ENCODE measurements around the gene SLC2A3.
"Not testable (repeated sequence)": the region's sequence is repeated elsewhere in the genome, so short reads cannot be mapped to it uniquely, and the experiment has no call there.

SLC2A3 gene

DNA sequence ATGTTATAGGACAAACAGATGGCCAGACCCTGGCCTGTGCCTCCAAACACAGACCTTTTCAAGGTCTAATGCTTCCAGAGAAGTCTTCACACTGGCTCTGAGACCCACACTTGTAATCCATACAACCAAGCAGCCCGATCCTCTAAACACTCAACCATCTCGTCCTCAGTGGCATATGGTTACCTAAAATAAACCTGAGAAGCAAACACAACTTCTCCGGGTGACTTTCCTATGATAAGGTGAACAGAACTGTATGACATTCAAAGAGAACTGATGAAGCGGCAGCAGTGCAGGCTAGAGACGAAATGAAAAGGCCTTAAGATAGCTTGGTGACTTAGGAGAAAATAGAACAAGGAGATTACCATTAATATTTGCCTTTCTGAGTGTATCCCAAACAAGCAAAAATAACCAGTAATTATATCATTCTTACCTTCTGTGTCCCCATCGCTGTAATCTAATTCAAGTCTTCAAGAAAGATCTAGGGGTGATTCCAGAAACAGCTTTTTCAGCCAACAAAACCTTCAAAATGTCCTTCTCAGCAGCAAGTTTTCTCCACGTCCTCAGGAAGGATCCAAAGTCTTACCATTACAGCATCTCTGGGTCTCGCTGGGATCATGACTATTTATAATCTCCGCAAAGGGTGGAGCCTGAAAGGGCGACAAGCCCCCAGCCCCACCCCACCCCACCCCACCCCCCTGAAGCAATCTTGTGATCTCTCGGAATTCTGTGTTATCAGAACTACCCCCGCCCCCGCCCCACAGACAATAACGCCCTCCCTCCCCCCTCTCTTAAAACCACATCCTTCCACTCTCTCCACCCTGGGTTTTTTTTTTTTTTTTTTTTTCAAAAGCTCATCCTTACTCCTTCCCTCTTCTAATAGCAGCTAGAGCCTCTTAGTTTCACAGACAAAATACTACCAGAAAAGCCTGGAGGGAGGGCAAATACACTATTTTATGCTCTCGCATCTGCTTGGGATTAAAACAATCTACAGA, at the start of gene SLC2A3:
Gene SLC2A3 (minus strand): TSS at position 598 of the 992 bp plus-strand sequence. CDS start 153 bp downstream, at position 445.
- DNase-seq (ENCODE audit: insufficient read length, low spot score) (peak; percentile 40), FAIRE-seq (peak; percentile 81)

DNA sequence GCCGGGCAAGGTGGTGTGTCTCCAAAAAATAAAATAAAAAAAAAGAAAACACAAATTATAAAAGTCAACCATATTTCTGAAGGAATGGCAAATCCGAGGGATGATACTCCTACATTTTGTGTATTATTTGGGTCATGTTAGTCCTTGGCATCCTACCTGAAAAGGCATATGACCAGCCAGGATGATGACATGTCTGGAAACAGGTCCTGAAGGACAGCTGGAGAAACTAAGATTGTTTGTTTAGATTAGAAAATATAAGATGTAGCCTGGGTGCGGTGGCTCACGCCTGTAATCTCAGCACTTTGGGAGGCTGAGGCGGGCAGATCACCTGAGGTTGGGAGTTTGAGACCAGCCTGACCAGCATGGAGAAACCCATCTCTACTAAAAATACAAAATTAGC, 48.9 kb upstream of the SLC2A3 start:
- DNase-seq (ENCODE audit: insufficient read length, low spot score) (no peak), FAIRE-seq (no peak)

DNA sequence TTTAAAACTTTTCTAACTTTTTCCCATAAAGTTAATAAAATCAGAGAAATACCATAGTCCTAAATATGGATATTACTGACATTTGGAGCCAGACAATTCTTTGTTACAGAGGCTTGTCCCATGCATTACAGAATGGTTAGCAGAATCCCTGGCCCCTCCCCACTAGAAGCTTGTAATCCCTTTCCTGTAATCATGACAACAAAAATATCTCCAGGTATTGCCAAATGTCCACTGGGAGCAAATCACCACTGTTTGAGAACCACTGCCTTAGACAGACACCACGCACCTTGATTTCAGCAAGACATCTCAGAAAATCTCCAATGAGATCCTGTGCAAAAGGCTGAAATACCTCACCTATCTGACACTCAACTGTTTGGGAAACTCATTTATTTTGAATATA, 47.5 kb upstream of the SLC2A3 start:
- DNase-seq (ENCODE audit: insufficient read length, low spot score); FAIRE-seq: not testable (repeated sequence)

DNA sequence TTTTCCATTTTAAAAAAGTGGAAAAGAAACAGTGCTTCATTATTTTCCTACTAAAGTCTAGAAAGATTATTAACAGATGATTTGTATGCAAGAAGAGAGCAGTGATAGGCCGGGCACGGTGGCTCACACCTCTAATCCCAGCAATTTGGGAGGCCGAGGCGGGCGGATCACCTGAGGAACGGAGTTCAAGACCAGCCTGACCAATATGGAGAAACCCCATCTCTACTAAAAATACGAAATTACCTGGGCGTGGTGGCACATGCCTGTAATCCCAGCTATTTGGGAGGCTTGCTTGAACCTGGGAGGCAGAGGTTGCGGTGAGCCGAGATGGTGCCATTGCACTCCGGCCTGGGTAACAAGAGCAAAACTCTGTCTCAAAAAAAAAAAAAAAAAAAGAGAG, 47.0 kb upstream of the SLC2A3 start:
- not testable (repeated sequence) for FAIRE-seq

DNA sequence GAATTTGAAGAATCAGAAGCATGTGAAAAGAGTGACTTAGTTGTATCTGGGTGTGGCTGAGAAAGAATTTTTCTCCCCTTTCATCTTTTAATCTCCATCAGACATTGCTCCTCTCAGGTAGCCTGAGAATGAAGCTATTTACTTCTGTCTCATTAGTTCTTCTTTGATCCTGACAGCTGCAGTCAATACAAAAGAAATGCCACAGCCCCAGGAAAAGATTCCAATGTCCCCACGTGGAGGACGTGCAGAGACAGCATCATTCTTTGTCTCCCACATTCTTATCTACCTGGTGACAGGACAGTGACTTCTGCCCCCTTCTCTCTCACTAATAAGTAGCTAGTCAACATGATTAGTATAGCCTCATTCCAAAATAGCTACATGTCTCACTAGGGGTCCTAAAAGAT, 46.3 kb upstream of the SLC2A3 start:
- DNase-seq (ENCODE audit: insufficient read length, low spot score); FAIRE-seq: not testable (repeated sequence)

More for the DNA sequence above, 47.0 kb upstream of the SLC2A3 start:
- DNase-seq (ENCODE audit: insufficient read length, low spot score): not testable (repeated sequence)

DNA sequence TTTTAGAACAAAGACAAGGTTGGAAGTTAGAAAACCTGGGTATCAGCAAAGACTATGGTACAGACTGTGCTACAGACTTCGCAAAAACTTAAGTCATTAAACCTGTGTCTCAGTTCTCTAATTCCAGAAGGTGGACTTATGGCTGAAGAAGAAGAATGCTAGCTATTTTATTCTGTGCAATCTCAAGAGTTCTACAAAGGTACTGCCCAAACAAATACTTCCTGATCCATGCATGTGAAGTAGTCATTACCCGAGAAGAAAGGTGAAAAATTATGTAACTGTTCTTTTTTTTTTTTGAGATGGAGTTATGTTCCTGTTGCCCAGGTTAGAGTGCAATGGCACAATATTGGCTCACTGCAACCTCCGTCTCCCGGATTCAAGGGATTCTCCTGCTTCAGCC, 45.5 kb upstream of the SLC2A3 start:
- DNase-seq (ENCODE audit: insufficient read length, low spot score): no peak
- no peak for FAIRE-seq

DNA sequence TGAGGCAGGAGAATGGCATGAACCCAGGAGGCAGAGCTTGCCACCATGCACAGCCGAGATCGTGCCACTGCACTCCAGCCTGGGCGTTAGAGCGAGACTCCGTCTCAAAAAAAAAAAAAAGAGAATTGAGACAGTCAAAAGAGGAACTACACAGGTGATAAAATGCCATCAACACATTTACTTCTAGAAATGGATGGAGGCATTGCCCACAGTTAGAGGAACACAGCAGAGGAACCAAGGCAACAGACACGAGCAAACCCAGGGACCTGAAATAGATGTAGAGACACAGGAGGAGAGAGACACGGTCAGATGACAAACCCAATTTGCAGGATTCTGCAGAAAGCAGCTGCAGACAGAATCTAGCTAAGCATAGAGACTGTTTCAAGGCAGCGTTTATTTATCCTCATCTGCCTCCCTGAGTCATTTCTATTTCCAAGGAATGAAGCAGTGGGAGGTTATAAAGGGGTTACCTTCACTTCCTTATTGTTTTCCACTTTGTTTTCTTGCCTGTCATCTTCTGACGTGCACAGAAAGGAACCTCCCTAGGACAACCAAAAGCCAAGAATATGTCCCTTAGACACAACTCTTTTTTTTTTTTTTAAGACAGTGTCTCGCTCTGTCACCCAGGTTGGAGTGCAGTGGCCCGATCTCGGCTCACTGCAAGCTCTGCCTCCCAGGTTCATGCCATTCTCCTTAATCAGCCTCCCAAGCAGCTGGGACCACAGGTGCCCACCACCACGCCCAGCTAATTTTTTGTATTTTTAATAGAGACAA, 41.6 kb upstream of the SLC2A3 start:
- peak; percentile 76 for FAIRE-seq
- not testable (repeated sequence) for DNase-seq (ENCODE audit: insufficient read length, low spot score)

DNA sequence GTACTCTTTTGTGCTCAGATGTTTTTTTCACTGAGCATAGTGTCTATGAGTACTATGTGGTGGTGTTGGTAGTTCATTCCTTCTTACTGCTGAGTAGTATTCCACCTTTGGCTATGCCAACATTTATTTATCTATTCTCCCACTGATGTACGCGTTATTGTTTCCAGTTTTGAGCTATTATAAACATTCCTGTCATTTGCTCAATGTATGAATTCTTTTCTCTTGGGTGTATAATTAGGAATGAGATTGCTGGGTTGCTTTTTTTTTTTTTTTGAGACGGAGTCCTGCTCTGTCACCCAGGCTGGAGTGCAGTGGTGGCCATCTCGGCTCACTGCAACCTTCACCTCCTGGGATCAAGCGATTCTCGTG, 37.5 kb upstream of the SLC2A3 start:
- no peak for DNase-seq (ENCODE audit: insufficient read length, low spot score)
- FAIRE-seq: no peak

DNA sequence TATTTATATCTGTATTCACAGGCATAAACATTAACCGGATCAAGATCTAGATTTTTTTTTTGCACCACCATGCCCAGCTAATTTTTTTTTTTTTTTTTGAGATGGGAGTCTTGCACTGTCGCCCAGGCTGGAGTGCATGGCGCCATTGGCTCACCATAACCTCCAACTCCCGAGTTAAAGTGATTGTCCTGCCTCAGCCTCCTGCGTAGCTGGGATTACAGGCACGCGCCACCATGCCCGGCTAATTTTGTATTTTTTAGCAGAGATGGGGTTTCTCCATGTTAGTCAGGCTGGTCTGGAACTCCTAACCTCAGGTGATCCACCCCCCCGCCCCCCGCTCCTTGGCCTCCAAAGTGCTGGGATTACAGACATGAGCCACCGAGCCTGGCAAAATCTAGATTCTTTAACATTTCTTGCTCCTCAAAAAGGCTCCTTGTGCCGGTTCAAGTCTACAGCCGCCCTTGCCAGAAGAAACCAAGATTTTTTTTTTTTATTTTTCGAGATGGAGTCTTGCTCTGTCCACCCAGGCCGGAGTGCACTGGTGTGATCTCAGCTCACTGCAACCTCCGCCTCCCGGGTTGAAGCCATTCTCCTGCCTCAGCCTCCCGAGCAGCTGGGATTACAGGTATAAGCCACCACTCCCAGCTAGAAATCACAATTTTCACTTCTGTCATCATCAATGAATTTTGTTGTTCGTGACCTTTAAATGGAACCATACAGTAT, 36.9 kb upstream of the SLC2A3 start:
- FAIRE-seq (no peak), DNase-seq (ENCODE audit: insufficient read length, low spot score) (no peak)

DNA sequence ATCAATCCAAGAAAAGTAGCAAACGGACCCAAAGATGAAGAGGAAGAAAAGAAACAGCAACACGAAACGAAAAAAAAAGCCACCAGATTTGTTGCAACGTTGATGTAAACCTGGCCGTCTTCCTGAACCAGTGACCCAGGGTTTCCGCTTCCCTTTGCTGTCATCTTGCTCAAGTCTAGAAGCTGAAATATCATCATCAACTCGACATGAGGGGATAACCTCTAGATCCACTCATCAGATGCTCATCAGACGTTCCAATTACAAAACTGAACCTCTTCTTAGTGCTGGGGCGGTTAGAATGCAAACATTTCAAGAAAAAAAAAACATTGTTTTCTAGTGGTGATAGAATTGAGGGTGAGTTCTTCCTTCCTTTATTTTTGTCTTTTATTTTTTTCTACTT, 36.3 kb upstream of the SLC2A3 start:
- FAIRE-seq: peak; percentile 98
- not testable (repeated sequence) for DNase-seq (ENCODE audit: insufficient read length, low spot score)

DNA sequence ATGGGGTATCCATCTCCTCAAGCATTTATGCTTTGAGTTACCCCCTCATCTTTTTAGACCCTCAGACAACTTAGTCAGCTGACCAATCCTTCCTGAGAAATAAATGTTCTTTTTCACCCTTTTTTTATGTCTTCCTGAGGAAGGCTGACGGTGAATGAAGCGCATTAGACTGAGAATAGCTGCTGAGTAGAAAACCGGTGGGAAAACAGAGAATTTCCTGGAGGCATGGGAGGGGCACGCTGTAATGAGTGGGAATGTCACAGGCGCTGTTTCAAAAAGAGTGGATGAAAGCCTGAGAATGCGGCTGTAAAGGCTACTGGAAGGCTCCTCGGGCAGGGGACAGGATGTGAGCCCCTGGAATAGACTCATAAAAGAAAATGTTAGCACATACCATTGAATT, 35.8 kb upstream of the SLC2A3 start:
- DNase-seq (ENCODE audit: insufficient read length, low spot score); FAIRE-seq: not testable (repeated sequence)

DNA sequence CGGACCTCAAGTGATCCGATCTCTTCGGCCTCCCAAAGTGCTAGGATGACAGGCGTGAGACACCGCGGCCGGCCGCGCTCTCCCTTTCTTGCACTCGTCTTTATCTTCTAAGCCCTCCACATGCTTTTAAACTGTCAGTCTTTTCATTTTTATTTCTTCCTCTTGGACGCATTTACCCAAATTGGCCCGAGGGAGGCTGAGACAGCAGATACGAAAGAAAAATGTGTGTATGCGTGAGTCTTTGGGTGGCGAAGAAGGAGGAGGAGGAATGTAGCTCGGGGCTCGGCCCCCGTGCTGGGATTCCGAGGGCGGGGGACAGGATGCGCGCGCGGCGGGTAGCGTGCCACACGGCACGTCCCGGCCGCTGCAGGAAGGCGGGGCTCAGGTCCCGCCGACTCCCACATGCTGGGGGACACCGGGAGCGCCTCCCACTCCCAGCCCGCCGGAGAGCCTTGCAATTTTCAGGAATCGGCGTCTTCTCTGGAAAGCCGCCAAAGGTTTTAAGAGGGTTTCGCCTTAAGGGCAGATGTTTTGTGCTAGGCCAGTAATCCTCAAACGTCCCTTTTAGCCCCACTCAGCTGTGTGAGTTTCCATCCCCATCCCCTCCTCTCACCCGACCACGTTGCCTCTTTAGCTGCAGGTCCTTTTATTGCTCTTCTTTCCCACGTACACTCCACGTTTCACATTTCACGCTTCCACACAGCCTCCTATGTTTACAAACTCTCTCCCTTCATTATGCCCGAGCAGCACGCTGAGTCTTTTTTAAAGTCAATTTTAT, 34.7 kb upstream of the SLC2A3 start:
- DNase-seq (ENCODE audit: insufficient read length, low spot score) (peak; percentile 44), FAIRE-seq (peak; percentile 88)

DNA sequence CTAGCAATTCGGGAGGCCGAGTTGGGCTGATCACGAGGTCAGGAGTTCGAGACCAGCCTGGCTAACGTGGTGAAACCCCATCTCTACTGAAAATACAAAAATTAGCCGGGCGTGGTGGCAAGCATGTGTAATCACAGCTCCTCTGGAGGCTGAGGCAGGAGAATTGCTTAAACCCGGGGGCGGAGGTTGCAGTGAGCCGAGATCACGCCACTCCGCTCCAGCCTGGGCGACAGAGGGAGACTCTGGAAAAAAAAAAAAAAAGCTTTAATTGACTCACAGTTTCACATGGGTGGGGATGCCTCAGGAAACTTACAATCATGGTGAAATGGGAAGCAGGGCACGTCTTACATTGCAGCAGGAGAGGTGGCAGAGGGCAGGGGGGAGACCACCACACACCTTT, 30.6 kb upstream of the SLC2A3 start:
- FAIRE-seq (no peak), DNase-seq (ENCODE audit: insufficient read length, low spot score) (no peak)

DNA sequence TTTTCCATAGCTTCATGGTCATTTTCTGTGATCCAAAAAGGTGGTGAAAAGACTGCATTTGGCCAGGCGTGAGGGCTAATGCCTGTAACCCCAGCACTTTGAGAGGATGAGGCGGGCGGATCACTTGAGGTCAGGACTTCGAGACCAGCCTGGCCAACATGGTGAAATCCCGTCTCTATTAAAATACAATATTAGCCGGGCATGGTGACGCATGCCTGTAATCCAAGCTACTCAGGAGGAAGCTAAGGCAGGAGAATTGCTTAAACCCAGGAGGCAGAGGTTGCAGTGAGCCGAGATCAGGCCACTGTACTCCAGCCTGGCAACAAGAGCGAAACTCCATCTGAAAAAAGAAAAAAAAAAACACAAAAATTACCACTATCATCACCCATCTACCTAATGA, 28.7 kb upstream of the SLC2A3 start:
- DNase-seq (ENCODE audit: insufficient read length, low spot score); FAIRE-seq: not testable (repeated sequence)

DNA sequence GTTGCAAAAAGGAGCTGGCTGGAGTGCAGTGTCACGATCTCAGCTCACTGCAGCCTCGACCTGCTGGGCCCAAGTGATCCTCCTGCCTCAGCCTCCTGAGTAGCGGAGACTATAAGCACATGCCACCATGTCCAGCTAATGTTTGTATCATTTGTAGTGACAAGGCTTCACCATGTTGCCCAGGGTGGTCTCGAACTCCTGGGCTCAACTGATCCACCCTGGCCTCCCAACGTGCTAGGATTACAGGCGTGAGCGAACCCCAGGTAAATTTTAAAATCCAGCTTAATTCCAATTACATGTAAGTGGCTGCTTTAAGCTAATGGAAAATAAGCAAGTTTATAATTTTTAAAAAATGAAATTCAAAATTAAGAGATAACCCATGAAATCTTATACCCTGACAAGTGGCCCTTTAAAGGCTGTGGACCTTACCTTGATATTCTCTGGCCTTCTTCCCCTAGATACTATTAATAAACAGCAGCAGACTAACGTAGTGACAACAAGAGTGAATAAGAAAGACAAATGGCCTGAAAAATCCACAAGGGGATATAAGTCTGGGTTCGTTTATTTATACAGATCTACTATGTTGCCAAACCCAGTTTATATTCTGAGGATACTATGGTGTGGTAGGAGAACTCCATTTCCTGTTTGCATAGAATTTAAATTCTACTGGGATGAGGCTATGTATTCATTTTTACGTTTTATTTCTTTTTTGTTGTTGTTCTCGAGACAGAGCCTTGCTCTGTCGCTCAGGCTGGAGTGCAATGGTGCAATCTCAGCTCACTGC, 25.6 kb upstream of the SLC2A3 start:
- DNase-seq (ENCODE audit: insufficient read length, low spot score): no peak
- no peak for FAIRE-seq

DNA sequence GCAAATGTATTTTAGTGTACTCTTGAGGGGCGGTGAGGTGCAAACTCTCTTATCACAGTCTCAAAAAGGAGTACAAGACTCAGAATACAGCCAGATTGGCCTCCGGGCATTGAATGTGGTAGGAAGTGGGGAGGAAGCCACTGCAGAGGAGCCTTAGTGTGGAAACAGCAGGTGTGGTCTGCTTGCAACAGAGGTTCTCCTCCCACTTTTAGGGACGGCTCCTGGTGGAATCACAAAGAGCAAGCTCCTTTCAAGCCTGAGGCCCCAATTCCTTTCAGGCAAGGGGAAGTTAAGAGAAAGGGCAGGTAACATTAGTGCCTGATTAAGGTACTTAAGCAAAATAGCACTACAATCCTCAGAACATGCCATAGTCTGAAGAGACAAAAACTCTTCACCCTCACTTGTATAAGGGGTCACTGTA, 23.7 kb upstream of the SLC2A3 start:
- DNase-seq (ENCODE audit: insufficient read length, low spot score): no peak

DNA sequence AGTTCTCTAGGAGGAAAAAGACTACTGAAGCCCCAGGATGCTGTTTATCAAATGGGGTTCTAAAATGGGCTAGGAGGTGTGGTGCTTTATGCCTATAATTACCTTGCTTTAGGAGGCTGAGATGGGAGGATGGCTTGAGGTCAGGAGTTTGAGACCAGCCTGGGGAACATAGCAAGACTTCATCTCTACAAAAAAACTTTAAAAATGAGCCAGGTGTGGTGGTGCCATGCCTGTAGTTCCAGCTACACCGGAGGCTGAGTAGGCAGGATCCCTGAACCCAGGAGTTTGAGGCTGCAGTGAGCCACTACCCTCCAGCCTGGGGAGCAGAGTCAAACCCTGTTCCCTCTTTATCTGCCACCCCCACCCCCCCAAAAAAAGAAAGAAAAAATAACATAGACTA, 23.3 kb upstream of the SLC2A3 start:
- no peak for DNase-seq (ENCODE audit: insufficient read length, low spot score)
- no peak for FAIRE-seq

More for the DNA sequence above, 23.7 kb upstream of the SLC2A3 start:
- peak; percentile 88 for FAIRE-seq

DNA sequence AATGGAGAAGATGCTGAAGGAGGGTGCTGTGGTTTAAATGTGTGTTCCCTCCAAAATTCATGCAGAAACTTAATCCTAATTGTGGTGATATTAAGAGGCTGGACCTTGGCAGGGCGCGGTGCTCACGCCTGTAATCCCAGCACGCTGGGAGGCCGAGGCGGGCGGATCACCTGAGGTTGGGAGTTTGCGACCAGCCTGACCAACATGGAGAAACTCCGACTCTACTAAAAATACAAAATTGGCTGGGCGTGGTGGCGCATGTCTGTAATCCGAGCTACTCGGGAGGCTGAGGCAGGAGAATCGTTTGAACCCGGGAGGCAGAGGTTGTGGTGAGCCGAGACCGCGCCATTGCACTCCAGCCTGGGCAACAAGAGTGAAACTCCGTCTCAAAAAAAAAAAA, 18.9 kb upstream of the SLC2A3 start:
- DNase-seq (ENCODE audit: insufficient read length, low spot score); FAIRE-seq: not testable (repeated sequence)

DNA sequence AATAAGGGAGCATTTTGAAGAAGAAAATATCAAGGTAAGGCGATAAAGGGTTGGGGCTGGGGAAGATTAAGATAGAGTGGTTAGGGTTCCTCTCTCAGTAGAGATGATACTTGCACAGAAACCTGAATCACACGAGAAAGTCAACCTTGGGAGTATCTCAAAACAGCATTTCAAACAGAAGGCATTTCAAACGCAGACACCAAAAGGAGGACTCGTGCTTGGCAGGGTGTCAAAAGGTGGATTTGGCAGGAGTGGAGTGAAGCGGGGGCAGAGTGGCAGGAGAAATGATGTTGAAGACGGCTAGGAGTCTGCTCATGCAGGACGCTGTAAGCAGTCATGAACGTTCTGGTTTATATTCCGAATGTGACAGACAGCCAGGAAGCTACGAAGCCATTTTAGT, 18.4 kb upstream of the SLC2A3 start:
- not testable (repeated sequence) for DNase-seq (ENCODE audit: insufficient read length, low spot score); FAIRE-seq
